Measurements from ENCODE around the gene TYW1B. TPM values are rescaled to one million over a fixed set of nuclear protein-coding genes. Genes with fewer than 3 reads are reported as not detected.

TYW1B gene
- 0.37 and 0.56 TPM in 2 replicates for total RNA-seq

GRCh38 chr7:72827839-72828591 lies at the start of gene TYW1B:
Gene TYW1B, minus strand, starts transcription at chr7:72828200. Its CDS starts 125 bp downstream, at chr7:72828075.

Other genes with a start within 250 kb of the TYW1B start
- gene POM121, start 96.9 kb upstream of the TYW1B start, total RNA-seq = 8.3 and 13.6 TPM in 2 replicates
- gene TRIM74, start 141.3 kb upstream of the TYW1B start, total RNA-seq = not detected in 2 replicates
- not detected in 2 replicates for gene SPDYE8, start 201.6 kb upstream of the TYW1B start, total RNA-seq
- not detected in 2 replicates for gene SPDYE11, start 229.7 kb upstream of the TYW1B start, total RNA-seq

All from airway epithelial cell (primary cell).